Neural crest cell (in vitro differentiated cells): ENCODE results near the gene KCNJ5. TPM values are rescaled to one million over a fixed set of nuclear protein-coding genes. Genes with fewer than 3 reads are reported as not detected.

Experiments used
- DNase-seq: peaks from one replicate; pipeline ENCODE4 v3.0.0; 2021; ENCODE audit warnings: low read depth, mixed read lengths, low spot score
- H3K27ac Mint-ChIP-seq: one replicate; pipeline ENCODE4 v1.8.0; 2021; ENCODE audit warnings: mild to moderate bottlenecking, mixed read lengths; ENCODE audit not compliant: unreplicated experiment
- H3K27me3 Mint-ChIP-seq: 2 replicates; pipeline ENCODE4 v1.8.0; 2021; ENCODE audit warnings: low read depth, mild to moderate bottlenecking, mixed read lengths
- H3K36me3 Mint-ChIP-seq: 2 replicates; pipeline ENCODE4 v1.8.0; 2021; ENCODE audit warnings: low read depth, mild to moderate bottlenecking, mixed read lengths
- H3K4me1 Mint-ChIP-seq: 2 replicates; pipeline ENCODE4 v1.8.0; 2021; ENCODE audit warnings: mixed read lengths
- H3K4me3 Mint-ChIP-seq: one replicate; pipeline ENCODE4 v1.8.0; 2021; ENCODE audit warnings: mild to moderate bottlenecking, mixed read lengths
- H3K9me3 Mint-ChIP-seq: 2 replicates; pipeline ENCODE4 v1.8.0; 2021; ENCODE audit warnings: mixed read lengths
- total RNA-seq: library from RNA; stranded (reverse); gene quantifications from 2 replicates; pipeline ENCODE4 v1.2.1, GENCODE V29; 2021
- TF ChIP-seq, protein P1 (sequence below): fragments of 200-600 bp; sonication (generic); conservative IDR thresholded peaks from 2 replicates; pipeline ENCODE4 v1.5.0; 2021; ENCODE audit warnings: antibody characterized with exemption, mild to moderate bottlenecking

The KCNJ5 gene
- total RNA-seq, 1 donor from 2014 or later = 0.14 TPM

DNA sequence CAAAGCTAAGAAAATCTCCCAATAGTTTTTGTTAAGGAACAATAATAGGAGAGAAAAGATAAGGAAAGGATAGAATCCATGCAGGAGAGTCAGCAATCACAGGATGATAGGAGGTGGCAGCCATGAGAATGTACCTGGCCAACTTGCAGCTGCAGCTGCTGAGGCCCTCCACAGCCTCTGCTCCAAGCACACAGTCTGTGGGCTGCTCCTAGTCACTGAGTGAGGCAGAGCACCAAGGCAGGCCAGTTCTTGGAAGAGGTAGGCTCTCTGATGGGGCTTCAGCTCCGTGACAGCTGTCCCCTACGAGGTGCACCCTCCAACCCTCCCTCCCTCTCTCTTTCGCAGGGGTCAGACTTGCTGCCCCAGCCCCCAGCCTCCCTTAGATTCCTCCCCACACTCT lies 18.6 kb upstream of the KCNJ5 start:
- TF ChIP-seq, protein P1, sequence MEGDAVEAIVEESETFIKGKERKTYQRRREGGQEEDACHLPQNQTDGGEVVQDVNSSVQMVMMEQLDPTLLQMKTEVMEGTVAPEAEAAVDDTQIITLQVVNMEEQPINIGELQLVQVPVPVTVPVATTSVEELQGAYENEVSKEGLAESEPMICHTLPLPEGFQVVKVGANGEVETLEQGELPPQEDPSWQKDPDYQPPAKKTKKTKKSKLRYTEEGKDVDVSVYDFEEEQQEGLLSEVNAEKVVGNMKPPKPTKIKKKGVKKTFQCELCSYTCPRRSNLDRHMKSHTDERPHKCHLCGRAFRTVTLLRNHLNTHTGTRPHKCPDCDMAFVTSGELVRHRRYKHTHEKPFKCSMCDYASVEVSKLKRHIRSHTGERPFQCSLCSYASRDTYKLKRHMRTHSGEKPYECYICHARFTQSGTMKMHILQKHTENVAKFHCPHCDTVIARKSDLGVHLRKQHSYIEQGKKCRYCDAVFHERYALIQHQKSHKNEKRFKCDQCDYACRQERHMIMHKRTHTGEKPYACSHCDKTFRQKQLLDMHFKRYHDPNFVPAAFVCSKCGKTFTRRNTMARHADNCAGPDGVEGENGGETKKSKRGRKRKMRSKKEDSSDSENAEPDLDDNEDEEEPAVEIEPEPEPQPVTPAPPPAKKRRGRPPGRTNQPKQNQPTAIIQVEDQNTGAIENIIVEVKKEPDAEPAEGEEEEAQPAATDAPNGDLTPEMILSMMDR = no peak
- no peak for DNase-seq
- Mint-ChIP-seq H3K9me3 (no peaks in the 10 kb centered on the region), H3K27ac (no peak overlapping the region), H3K4me3 (no peak overlapping the region), H3K36me3 (no peaks in the 10 kb centered on the region), H3K27me3 (peaks cover 19% of the 10 kb centered on the region), H3K4me1 (peaks cover 17% of the 10 kb centered on the region)

DNA sequence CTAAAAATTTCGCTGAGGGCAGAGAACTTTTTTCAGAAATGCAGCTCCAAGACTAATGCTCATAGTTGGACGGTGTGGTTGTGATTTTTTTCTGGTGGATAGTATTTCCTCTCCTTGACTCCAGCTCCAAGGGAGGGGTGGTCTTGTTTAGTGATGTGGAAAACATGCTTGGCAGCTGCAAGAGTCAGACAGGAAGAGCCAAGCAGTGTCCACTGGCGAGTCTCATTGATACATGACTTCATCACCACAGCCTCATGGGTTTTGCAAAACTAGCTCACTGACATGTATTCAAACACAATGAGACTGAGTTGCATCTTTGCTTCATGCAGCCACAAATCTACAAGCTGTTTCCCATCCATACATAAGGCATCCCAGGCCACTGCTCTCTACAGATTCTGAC lies 16.7 kb upstream of the KCNJ5 start:
- TF ChIP-seq, protein P1 = no peak
- Mint-ChIP-seq H3K4me1 (peaks cover 17% of the 10 kb centered on the region), H3K4me3 (no peak overlapping the region), H3K36me3 (no peaks in the 10 kb centered on the region), H3K9me3 (no peaks in the 10 kb centered on the region), H3K27ac (no peak overlapping the region), H3K27me3 (peaks cover 19% of the 10 kb centered on the region)
- DNase-seq = no peak

DNA sequence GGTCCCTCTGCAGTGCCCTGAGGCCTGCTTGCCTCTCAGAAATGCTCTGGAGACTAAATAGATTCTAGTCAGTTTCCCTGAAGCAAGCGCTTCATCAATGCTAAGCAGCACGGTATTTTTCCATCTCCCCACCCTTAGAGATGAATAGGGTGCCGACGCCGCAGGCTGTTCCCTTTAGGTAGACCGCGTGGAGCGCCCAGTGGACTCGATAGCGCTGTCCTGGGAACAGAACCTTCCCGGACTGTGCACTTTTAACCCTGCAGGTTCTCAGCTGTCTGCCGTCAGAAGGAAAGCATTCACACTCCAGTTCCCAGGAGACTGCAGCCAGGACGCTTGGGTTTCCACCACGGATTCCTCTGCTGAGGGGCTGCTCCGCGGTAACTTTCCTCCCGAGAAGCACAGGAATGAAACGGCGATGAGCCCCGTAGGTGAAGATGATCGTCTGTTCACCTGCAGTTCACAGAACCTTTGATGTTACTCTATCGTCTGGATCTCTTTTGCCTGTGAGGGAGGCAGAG lies 15.0 kb upstream of the KCNJ5 start:
- Mint-ChIP-seq H3K4me1 (peaks cover 15% of the 10 kb centered on the region), H3K36me3 (no peaks in the 10 kb centered on the region), H3K9me3 (no peaks in the 10 kb centered on the region), H3K27me3 (peaks cover 19% of the 10 kb centered on the region), H3K27ac (no peak overlapping the region), H3K4me3 (no peak overlapping the region)
- TF ChIP-seq, protein P1 = no peak
- no peak for DNase-seq

DNA sequence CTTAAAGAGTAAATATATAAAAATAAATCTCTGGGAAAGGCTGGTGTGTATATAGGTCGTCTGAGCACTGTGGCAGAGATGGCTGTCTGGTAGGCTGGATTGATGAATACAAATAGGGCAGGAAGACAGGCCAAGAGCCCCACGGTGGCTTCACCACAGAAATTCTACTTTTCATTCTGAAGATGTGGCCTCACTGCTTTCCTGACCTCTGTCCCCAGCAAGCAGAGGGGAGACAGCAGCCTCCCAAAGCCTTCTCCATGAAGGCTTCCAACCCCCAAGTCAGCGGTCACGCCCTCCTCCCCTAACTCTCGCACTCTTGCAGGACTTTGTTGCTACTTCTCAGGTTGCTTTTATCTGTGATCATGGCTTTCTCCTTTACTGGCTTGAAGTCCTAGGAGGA lies 13.4 kb upstream of the KCNJ5 start:
- Mint-ChIP-seq H3K27me3 (peaks cover 16% of the 10 kb centered on the region), H3K4me1 (peaks cover 7% of the 10 kb centered on the region), H3K4me3 (no peak overlapping the region), H3K36me3 (no peaks in the 10 kb centered on the region), H3K9me3 (no peaks in the 10 kb centered on the region), H3K27ac (no peak overlapping the region)
- TF ChIP-seq, protein P1 = no peak
- no peak for DNase-seq

DNA sequence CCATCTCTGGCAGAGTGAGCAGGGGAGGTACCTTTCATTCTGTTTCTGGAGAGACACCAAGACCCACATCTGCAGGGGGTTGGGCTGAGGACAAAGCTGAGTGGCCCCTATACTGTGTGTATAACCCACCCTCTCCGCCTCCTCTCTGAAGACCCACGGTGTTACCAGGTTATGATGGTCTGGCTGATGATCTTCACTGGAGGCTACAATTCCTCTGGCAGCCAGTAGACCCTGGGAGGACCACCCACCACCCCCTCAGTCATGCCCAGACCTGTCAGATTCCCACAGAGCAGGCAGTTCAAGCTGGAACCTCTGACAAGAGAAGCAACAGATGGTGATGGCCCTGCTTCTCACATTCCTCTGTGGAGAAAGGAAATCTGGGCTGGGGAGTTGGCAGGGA lies 12.7 kb upstream of the KCNJ5 start:
- Mint-ChIP-seq H3K27ac (no peak overlapping the region), H3K27me3 (peaks cover 16% of the 10 kb centered on the region), H3K36me3 (no peaks in the 10 kb centered on the region), H3K4me1 (peaks cover 7% of the 10 kb centered on the region), H3K4me3 (no peak overlapping the region), H3K9me3 (no peaks in the 10 kb centered on the region)
- no peak for DNase-seq
- TF ChIP-seq, protein P1 = no peak

DNA sequence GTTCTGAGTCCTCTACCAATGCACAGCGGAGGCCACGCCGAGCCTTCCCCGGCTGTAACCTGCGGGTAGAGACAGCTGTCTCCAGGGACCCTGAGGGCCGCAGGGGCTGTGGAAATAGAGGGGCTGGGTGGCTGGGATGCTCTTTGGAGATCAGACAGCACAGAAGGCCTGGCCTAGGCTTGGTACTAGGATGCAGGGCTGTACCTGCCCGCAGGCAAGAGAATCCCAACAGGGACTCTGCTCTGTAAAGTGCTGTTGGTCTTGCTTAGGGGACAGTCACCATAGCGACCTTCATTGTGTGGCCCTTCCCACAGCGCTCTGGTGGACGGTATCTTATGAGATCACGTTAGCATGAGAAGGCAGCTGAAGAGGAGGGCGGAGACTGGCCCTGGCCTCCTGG lies 11.3 kb upstream of the KCNJ5 start:
- Mint-ChIP-seq H3K36me3 (no peaks in the 10 kb centered on the region), H3K9me3 (no peaks in the 10 kb centered on the region), H3K4me3 (no peak overlapping the region), H3K4me1 (peaks cover 7% of the 10 kb centered on the region), H3K27me3 (peaks cover 22% of the 10 kb centered on the region), H3K27ac (no peak overlapping the region)
- TF ChIP-seq, protein P1 = no peak
- DNase-seq = no peak
